HCT116 (cell line): ENCODE measurements around the gene LIM2. TPM values are rescaled to one million over a fixed set of nuclear protein-coding genes. Genes with fewer than 3 reads are reported as not detected.

Source experiments
- ATAC-seq: fragments of 200-7000 bp; cut with Tn5 transposase; 2 replicates; pipeline ENCODE4 v1.9.1; 2020; ENCODE audit warnings: mild to moderate bottlenecking, moderate library complexity
- BruUV-seq: library from RNA; stranded (reverse); fragments of 400-500 nt; replicated peaks from 2 replicates; lab custom pipeline; 2021; lab: Mats Ljungman, UMichigan
- CTCF ChIA-PET: fragments of 300-600 bp; sonication (Branson Sonifier 250); formaldehyde crosslinking; loops from one replicate; lab custom pipeline; 2021; ENCODE audit warnings: antibody characterized with exemption; lab: Charles Lee
- POLR2A ChIA-PET: fragments of 300-600, 350-600 bp; sonication (Branson Sonifier 250); formaldehyde crosslinking; loops from one replicate; lab custom pipeline; 2021; ENCODE audit warnings: antibody characterized with exemption; lab: Charles Lee
- RAD21 ChIA-PET, 2 experiments: fragments of 300-600 bp; sonication (Branson Sonifier 250); formaldehyde crosslinking; loops; one replicate each; lab custom pipeline; 2023; ENCODE audit warnings: low total read pairs in 2 of 2; ENCODE audit not compliant: uncharacterized antibody in 2 of 2, unreplicated experiment in 2 of 2, low non-redundant PET in 1 of 2; lab: Charles Lee
- DNase-seq: peaks from one replicate; pipeline ENCODE4 v3.0.0-alpha.2; 2010; ENCODE audit warnings: low read depth, low spot score
- H2AFZ ChIP-seq: fragments of 200-600 bp; shearing (Covaris generic), sonication (generic); 2 replicates; pipeline ENCODE4 v1.6.1; 2017; ENCODE audit warnings: low read depth, mixed run types, mixed read lengths, antibody characterized with exemption, low read length; ENCODE audit not compliant: poor library complexity, severe bottlenecking
- H3K27ac ChIP-seq: 2 replicates; pipeline ENCODE4 v1.5.1; 2012; ENCODE audit warnings: low read depth, low read length
- H3K27me3 ChIP-seq: fragments of 200-600 bp; sonication (generic); 2 replicates; pipeline ENCODE4 v1.6.1; 2016; ENCODE audit warnings: mixed run types, low read length, mixed read lengths; ENCODE audit not compliant: insufficient read depth
- H3K36me3 ChIP-seq, 2 experiments: fragments of 200-500 bp in 1 of 2; fragments of 200-600 bp in 1 of 2; sonication (Bioruptor generic) in 1 of 2; sonication (generic) in 1 of 2; 2 replicates each; pipeline versions ENCODE4 v1.5.1 to v1.6.1; 2014 to 2016; ENCODE audit warnings: low read length in 2 of 2, inconsistent platforms in 1 of 2, mixed read lengths in 1 of 2, mixed run types in 1 of 2; ENCODE audit not compliant: insufficient read depth in 2 of 2, control insufficient read depth in 1 of 2
- H3K4me1 ChIP-seq, 2 experiments: fragments of 200-600 bp in 1 of 2; sonication (generic) in 1 of 2; 2 replicates each; pipeline versions ENCODE4 v1.5.1 to v1.6.1; 2012 to 2017; ENCODE audit warnings: low read length in 2 of 2, inconsistent platforms in 1 of 2, mild to moderate bottlenecking in 1 of 2, mixed read lengths in 1 of 2, mixed run types in 1 of 2, moderate library complexity in 1 of 2; ENCODE audit not compliant: insufficient read depth in 2 of 2, control insufficient read depth in 1 of 2
- H3K4me2 ChIP-seq: fragments of 200-600 bp; sonication (generic); 2 replicates; pipeline ENCODE4 v1.6.1; 2017; ENCODE audit warnings: mixed run types, low read length, mixed read lengths
- H3K4me3 ChIP-seq, 2 experiments: fragments of 200-600 bp in 1 of 2; sonication (generic) in 1 of 2; replicated peaks in 1 of 2; 2 replicates each; pipeline ENCODE4 v1.5.1; 2011 to 2016; ENCODE audit warnings: low read length in 2 of 2, control low read depth in 1 of 2, low read depth in 1 of 2, mild to moderate bottlenecking in 1 of 2, mixed read lengths in 1 of 2, mixed run types in 1 of 2
- H3K79me2 ChIP-seq: fragments of 200-600 bp; sonication (generic); 2 replicates; pipeline ENCODE4 v1.6.1; 2017; ENCODE audit warnings: mild to moderate bottlenecking, mixed run types, low read length, moderate library complexity, mixed read lengths; ENCODE audit not compliant: insufficient read depth
- H3K9ac ChIP-seq: fragments of 200-600 bp; sonication (generic); 2 replicates; pipeline ENCODE4 v1.6.1; 2016; ENCODE audit warnings: low read length, mixed read lengths
- H3K9me2 ChIP-seq: fragments of 200-600 bp; sonication (generic), shearing (Covaris generic); 2 replicates; pipeline ENCODE4 v1.6.1; 2017; ENCODE audit warnings: mixed run types, mild to moderate bottlenecking, moderate library complexity; ENCODE audit not compliant: insufficient read depth
- H3K9me3 ChIP-seq, 2 experiments: fragments of 200-500 bp in 1 of 2; fragments of 200-600 bp in 1 of 2; sonication (Bioruptor generic) in 1 of 2; sonication (generic) in 1 of 2; 2 replicates each; pipeline ENCODE4 v1.6.1; 2014 to 2017; ENCODE audit warnings: low read length in 2 of 2, mixed read lengths in 2 of 2, inconsistent platforms in 1 of 2, low read depth in 1 of 2, mild to moderate bottlenecking in 1 of 2, mixed run types in 1 of 2, moderate library complexity in 1 of 2; ENCODE audit not compliant: control insufficient read depth in 1 of 2, insufficient read depth in 1 of 2
- H4K20me1 ChIP-seq: fragments of 200-600 bp; sonication (generic), shearing (Covaris generic); 2 replicates; pipeline ENCODE4 v1.6.1; 2017; ENCODE audit warnings: mixed run types, mild to moderate bottlenecking, moderate library complexity; ENCODE audit not compliant: insufficient read depth
- CBX3 ChIP-seq: IDR thresholded peaks from 2 replicates; pipeline ENCODE4 v1.6.1; 2012; ENCODE audit warnings: low read depth
- CEBPB ChIP-seq: IDR thresholded peaks from 2 replicates; pipeline ENCODE4 v1.6.1; 2012; ENCODE audit warnings: low read depth
- CTCF ChIP-seq, 3 experiments: fragments of 200-600 bp in 1 of 3; sonication (generic) in 1 of 3; IDR thresholded peaks in 2 of 3; conservative IDR thresholded peaks in 1 of 3; 2 replicates each; pipeline ENCODE4 v1.5.1; 2012 to 2017; ENCODE audit warnings: low read depth in 2 of 3, low read length in 2 of 3, antibody characterized with exemption in 1 of 3, borderline replicate concordance in 1 of 3, control low read depth in 1 of 3, mild to moderate bottlenecking in 1 of 3, mixed read lengths in 1 of 3, mixed run types in 1 of 3, moderate library complexity in 1 of 3; ENCODE audit not compliant: insufficient read depth in 1 of 3
- ELF1 ChIP-seq: IDR thresholded peaks from 2 replicates; pipeline ENCODE4 v1.6.1; 2012; ENCODE audit warnings: low read depth, borderline replicate concordance
- EZH2 ChIP-seq: fragments of 200-600 bp; sonication (generic); IDR thresholded peaks from 2 replicates; pipeline ENCODE4 v1.6.1; 2017; ENCODE audit warnings: antibody characterized with exemption, mixed run types
- EZH2phosphoT487 ChIP-seq: fragments of 200-600 bp; IDR thresholded peaks from 2 replicates; pipeline ENCODE4 v1.6.1; 2018; ENCODE audit warnings: antibody characterized with exemption, borderline replicate concordance
- FOSL1 ChIP-seq: IDR thresholded peaks from 2 replicates; pipeline ENCODE4 v1.6.1; 2012; ENCODE audit warnings: low read depth
- JUND ChIP-seq: IDR thresholded peaks from 2 replicates; pipeline ENCODE4 v1.6.1; 2012
- POLR2AphosphoS5 ChIP-seq: IDR thresholded peaks from 2 replicates; pipeline ENCODE4 v1.6.1; 2011; ENCODE audit warnings: mild to moderate bottlenecking, low read depth, low read length, moderate library complexity
- SP1 ChIP-seq: IDR thresholded peaks from 2 replicates; pipeline ENCODE4 v1.6.1; 2012; ENCODE audit warnings: low read depth
- SRF ChIP-seq: IDR thresholded peaks from 2 replicates; pipeline ENCODE4 v1.6.1; 2012; ENCODE audit warnings: low read depth
- YY1 ChIP-seq: IDR thresholded peaks from 2 replicates; pipeline ENCODE4 v1.6.1; 2011; ENCODE audit warnings: low read length, low read depth, moderate library complexity, mild to moderate bottlenecking; ENCODE audit not compliant: insufficient replicate concordance; ENCODE audit errors: extremely low read depth
- ZFX ChIP-seq: fragments of 450-650 bp; IDR thresholded peaks from 2 replicates; pipeline ENCODE4 v1.6.1; 2017
- ZNF274 ChIP-seq: fragments of 200-500 bp; sonication (Bioruptor generic); IDR thresholded peaks from 2 replicates; pipeline ENCODE4 v1.6.1; 2014; ENCODE audit warnings: mild to moderate bottlenecking, low read depth, low read length, inconsistent platforms
- intact Hi-C: fragments of 100-400 bp; cut with micrococcal nuclease; formaldehyde crosslinking; loops from 2 replicates; pipeline ENCODE4 v1.10.0; 2022
- total RNA-seq: library from RNA; stranded (reverse); gene quantifications from one replicate; pipeline ENCODE4 v1.2.1, GENCODE V29; 2021; ENCODE audit not compliant: unreplicated experiment

LIM2 gene
- total RNA-seq, 1 experiment from 2014 or later = not detected

GRCh38 chr19:51380379-51380778, 7.4 kb downstream of the LIM2 start:
- Histone ChIP-seq H2AFZ (no peak overlapping the region), H3K4me1 (peaks cover 0 to 12% of the 10 kb centered on the region in 2 experiments; a peak in 2 of 4 replicates), H3K9me2 (no peaks in the 10 kb centered on the region), H3K79me2 (no peaks in the 10 kb centered on the region), H3K36me3 (no peaks in the 10 kb centered on the region)
- ChIA-PET CTCF (no interaction called here), POLR2A (no interaction called here), RAD21 (interaction anchor here in 1 of 2 experiments (0.7 kb wide), 1 partner anchor 16 kb away, joined by 4 read pairs; no protein-coding TSS in a partner anchor)
- no peak for TF ChIP-seq EZH2
- TF ChIP-seq CBX3 = no peak
- TF ChIP-seq EZH2phosphoT487 = no peak
- TF ChIP-seq CEBPB = no peak
- no peak for TF ChIP-seq SP1
- TF ChIP-seq POLR2AphosphoS5 = no peak
- no peak for TF ChIP-seq FOSL1
- no peak for TF ChIP-seq ZNF274
- TF ChIP-seq, all 23 proteins: peak for 0
- intact Hi-C loops = no loop called here
- ATAC-seq (no peak), DNase-seq (no peak)
- Histone ChIP-seq H3K27me3 (no peaks in the 10 kb centered on the region), H3K9ac (no peak overlapping the region), H3K4me3 (no peak overlapping the region), H3K9me3 (no peaks in the 10 kb centered on the region), H3K27ac (no peak overlapping the region), H3K4me2 (peak overlapping the region; percentile 25; the same call in 1 of the 2 replicates), H4K20me1 (no peaks in the 10 kb centered on the region)
- no TSS peak for BruUV-seq

GRCh38 chr19:51377422-51377821, 10.4 kb downstream of the LIM2 start:
- no peak overlapping the region for H3K9ac ChIP-seq
- H2AFZ ChIP-seq = no peak overlapping the region
- H3K9me2 ChIP-seq = no peaks in the 10 kb centered on the region
- ChIA-PET RAD21 (no interaction called here), POLR2A (no interaction called here), CTCF (no interaction called here)
- H3K9me3 ChIP-seq = no peaks in the 10 kb centered on the region
- H3K4me2 ChIP-seq = no peak overlapping the region
- TF ChIP-seq JUND = no peak
- no peak for TF ChIP-seq YY1
- no peak for TF ChIP-seq EZH2phosphoT487
- no peak for TF ChIP-seq CEBPB
- no peak for TF ChIP-seq SRF
- no peak for TF ChIP-seq EZH2
- TF ChIP-seq ELF1 = no peak
- TF ChIP-seq FOSL1 = no peak
- TF ChIP-seq CTCF (IDR thresholded peaks at IDR 0.05 in 2 of 3, conservative IDR thresholded peaks at IDR 0.05 in 1 of 3; ENCODE audit: borderline replicate concordance in 1 of 3, insufficient read depth in 1 of 3, low read depth in 2 of 3, low read length in 2 of 3) = no peak
- no peak for TF ChIP-seq ZFX
- BruUV-seq = no TSS peak
- H3K36me3 ChIP-seq = no peaks in the 10 kb centered on the region
- H3K27me3 ChIP-seq = no peaks in the 10 kb centered on the region
- H3K79me2 ChIP-seq = no peaks in the 10 kb centered on the region
- no peak for ATAC-seq
- H3K4me3 ChIP-seq = no peak overlapping the region
- peaks cover 0 to 12% of the 10 kb centered on the region in 2 experiments; a peak in 2 of 4 replicates for H3K4me1 ChIP-seq
- DNase-seq = no peak
- intact Hi-C loops = no loop called here
- no peak overlapping the region for H3K27ac ChIP-seq
- H4K20me1 ChIP-seq = no peaks in the 10 kb centered on the region
